ENCODE results near the gene PRKCB. TPM values are rescaled to one million over a fixed set of nuclear protein-coding genes. Genes with fewer than 3 reads are reported as not detected.

Gene PRKCB
- total and polyA plus RNA-seq, 4 donors: 1.6 to 9.4 (median 4.0) TPM

- no peak overlapping the region for H3K9ac ChIP-seq (ENCODE audit: low read depth in 1 of 2, low read length in 2 of 2)
- DNase-seq (ENCODE audit: low spot score): no peak
- peaks cover 0 to 4% (median 0%) of the 10 kb centered on the region in 4 donors for H3K27me3 ChIP-seq (ENCODE audit: control insufficient read depth in 4 of 4, insufficient read depth in 4 of 4, low read length in 3 of 4)
- WGBS: 86% methylated on average over 3 of the region's 3 CpGs
- H3K36me3 ChIP-seq (ENCODE audit: control insufficient read depth in 4 of 4, insufficient read depth in 3 of 4, low read depth in 1 of 4, low read length in 3 of 4): no peaks in the 10 kb centered on the region
- H3K9me3 ChIP-seq (ENCODE audit: control insufficient read depth in 4 of 4, low read length in 3 of 4): no peaks in the 10 kb centered on the region
- no peak overlapping the region for H3K4me3 ChIP-seq (ENCODE audit: low read depth in 1 of 3, low read length in 3 of 3)
- no peak for TF ChIP-seq TAF1 (conservative IDR thresholded peaks at IDR 0.05)
- no peak for TF ChIP-seq RAD21 (IDR thresholded peaks at IDR 0.05)
- TF ChIP-seq YY1 (IDR thresholded peaks at IDR 0.05): no peak
- TF ChIP-seq SP1 (IDR thresholded peaks at IDR 0.05): no peak
- no peak for TF ChIP-seq MAX (IDR thresholded peaks at IDR 0.05)
- TF ChIP-seq RXRA (IDR thresholded peaks at IDR 0.05): no peak
- no peak for TF ChIP-seq ZBTB33 (IDR thresholded peaks at IDR 0.05)
- TF ChIP-seq HNF4A (conservative IDR thresholded peaks at IDR 0.05): no peak
- no peak for TF ChIP-seq JUND (IDR thresholded peaks at IDR 0.05)
- no peak overlapping the region for H3K27ac ChIP-seq (ENCODE audit: low read depth in 1 of 2, low read length in 2 of 2)
- no peaks in the 10 kb centered on the region for H3K4me1 ChIP-seq (ENCODE audit: control insufficient read depth in 4 of 4, insufficient read depth in 4 of 4, low read length in 3 of 4)
These were observed 379.2 kb downstream of the PRKCB start for GRCh38 chr16:24214992-24215391.

DNA sequence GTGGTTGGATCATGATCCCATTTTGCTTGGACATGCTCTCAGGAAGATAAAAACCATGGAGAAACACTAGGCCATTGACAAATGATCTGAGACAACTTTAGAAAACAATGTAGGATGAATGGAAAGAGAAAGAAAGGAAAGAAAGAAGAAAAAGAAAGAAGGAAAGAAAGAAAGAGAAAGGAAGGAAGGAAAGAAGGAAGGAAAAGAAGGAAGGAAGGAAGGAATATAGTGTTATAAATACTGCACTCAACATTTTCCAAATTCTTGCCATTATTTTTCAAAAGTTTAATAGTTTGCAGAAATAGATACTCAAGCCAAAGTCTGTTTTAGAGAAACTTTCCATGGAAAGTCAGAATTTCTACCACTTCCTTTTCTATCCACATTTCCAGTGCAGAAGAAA lies 381.2 kb downstream of the PRKCB start:
- Histone ChIP-seq H3K4me3 (ENCODE audit: low read depth in 1 of 3, low read length in 3 of 3) (no peak overlapping the region), H3K27me3 (ENCODE audit: control insufficient read depth in 4 of 4, insufficient read depth in 4 of 4, low read length in 3 of 4) (peaks cover 0 to 4% (median 0%) of the 10 kb centered on the region in 4 donors), H3K9ac (ENCODE audit: low read depth in 1 of 2, low read length in 2 of 2) (no peak overlapping the region), H3K4me1 (ENCODE audit: control insufficient read depth in 4 of 4, insufficient read depth in 4 of 4, low read length in 3 of 4) (no peaks in the 10 kb centered on the region), H3K36me3 (ENCODE audit: control insufficient read depth in 4 of 4, insufficient read depth in 3 of 4, low read depth in 1 of 4, low read length in 3 of 4) (no peaks in the 10 kb centered on the region), H3K9me3 (ENCODE audit: control insufficient read depth in 4 of 4, low read length in 3 of 4) (no peaks in the 10 kb centered on the region), H3K27ac (ENCODE audit: low read depth in 1 of 2, low read length in 2 of 2) (no peak overlapping the region)
- no peak for DNase-seq (ENCODE audit: low spot score)
- TF ChIP-seq RXRA (IDR thresholded peaks at IDR 0.05): no peak
- TF ChIP-seq REST (IDR thresholded peaks at IDR 0.05): no peak
- TF ChIP-seq FOXA1 (IDR thresholded peaks at IDR 0.05): no peak
- TF ChIP-seq HNF4G (IDR thresholded peaks at IDR 0.05): no peak
- TF ChIP-seq FOXA2 (IDR thresholded peaks at IDR 0.05): no peak
- no peak for TF ChIP-seq EGR1 (IDR thresholded peaks at IDR 0.05; ENCODE audit: low read depth in 2 of 2)
- TF ChIP-seq YY1 (IDR thresholded peaks at IDR 0.05): no peak
- TF ChIP-seq ZBTB33 (IDR thresholded peaks at IDR 0.05): no peak
- TF ChIP-seq NR2F2 (IDR thresholded peaks at IDR 0.05): no peak
- no peak for TF ChIP-seq SP1 (IDR thresholded peaks at IDR 0.05)
- TF ChIP-seq, protein P1, sequence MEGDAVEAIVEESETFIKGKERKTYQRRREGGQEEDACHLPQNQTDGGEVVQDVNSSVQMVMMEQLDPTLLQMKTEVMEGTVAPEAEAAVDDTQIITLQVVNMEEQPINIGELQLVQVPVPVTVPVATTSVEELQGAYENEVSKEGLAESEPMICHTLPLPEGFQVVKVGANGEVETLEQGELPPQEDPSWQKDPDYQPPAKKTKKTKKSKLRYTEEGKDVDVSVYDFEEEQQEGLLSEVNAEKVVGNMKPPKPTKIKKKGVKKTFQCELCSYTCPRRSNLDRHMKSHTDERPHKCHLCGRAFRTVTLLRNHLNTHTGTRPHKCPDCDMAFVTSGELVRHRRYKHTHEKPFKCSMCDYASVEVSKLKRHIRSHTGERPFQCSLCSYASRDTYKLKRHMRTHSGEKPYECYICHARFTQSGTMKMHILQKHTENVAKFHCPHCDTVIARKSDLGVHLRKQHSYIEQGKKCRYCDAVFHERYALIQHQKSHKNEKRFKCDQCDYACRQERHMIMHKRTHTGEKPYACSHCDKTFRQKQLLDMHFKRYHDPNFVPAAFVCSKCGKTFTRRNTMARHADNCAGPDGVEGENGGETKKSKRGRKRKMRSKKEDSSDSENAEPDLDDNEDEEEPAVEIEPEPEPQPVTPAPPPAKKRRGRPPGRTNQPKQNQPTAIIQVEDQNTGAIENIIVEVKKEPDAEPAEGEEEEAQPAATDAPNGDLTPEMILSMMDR (IDR thresholded peaks at IDR 0.05; ENCODE audit: low read depth, low read length, missing input control): no peak
- TF ChIP-seq TAF1 (conservative IDR thresholded peaks at IDR 0.05): no peak
- TF ChIP-seq, protein P2, sequence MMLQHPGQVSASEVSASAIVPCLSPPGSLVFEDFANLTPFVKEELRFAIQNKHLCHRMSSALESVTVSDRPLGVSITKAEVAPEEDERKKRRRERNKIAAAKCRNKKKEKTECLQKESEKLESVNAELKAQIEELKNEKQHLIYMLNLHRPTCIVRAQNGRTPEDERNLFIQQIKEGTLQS (IDR thresholded peaks at IDR 0.05): no peak
- no peak for TF ChIP-seq MAX (IDR thresholded peaks at IDR 0.05)
